ENCODE measurements around the gene KISS1R.

Gene KISS1R

DNA sequence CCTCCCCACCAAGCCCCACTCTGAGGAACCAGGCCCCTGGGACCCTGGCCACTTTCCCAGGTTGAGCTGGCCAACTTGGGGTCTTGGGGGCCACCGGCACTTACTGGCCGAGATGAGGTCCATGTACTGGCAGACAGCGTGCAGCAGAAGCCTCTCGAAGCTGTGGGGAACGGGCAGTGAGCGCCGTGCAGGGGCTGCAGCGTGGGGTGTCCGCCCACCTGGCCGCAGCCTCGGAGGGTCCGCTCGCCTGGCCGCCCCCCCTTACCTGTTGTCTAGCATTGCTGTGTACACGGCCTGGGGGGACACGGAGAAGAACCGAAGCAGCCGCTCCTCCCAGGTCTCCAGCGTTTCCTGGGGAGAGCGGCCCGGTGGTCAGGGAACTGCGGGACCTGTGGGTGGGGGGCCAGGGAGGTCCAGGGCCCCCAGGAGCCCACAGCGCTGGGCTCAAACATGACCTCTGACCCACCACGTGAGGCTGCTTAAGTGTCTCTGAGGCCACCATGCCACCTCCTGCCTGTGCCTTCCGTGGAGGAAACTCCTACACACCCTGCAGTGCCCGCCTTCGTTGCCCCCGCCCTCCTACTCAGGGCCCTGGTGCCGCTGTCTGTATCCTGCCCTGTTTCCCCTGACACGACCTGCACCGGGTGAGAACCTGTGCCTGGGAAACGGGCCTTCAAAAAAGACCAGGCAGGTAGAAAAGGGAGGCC, 17.6 kb upstream of the KISS1R start:
- DNase-seq (ENCODE audit: low spot score): no peak

DNA sequence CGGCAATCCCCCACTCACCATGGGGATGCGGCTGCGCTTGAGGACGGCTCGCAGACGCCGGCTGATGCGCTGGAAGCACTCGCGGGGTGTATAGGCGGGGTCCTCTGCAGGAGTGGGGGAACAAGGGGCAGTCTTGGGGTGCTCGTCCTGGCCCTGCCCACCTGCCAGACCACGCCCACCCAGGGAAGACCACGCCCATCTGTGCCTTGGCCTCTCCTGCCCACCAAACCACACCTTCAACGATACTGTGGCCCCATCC, 17.2 kb upstream of the KISS1R start:
- DNase-seq (ENCODE audit: low spot score): no peak

DNA sequence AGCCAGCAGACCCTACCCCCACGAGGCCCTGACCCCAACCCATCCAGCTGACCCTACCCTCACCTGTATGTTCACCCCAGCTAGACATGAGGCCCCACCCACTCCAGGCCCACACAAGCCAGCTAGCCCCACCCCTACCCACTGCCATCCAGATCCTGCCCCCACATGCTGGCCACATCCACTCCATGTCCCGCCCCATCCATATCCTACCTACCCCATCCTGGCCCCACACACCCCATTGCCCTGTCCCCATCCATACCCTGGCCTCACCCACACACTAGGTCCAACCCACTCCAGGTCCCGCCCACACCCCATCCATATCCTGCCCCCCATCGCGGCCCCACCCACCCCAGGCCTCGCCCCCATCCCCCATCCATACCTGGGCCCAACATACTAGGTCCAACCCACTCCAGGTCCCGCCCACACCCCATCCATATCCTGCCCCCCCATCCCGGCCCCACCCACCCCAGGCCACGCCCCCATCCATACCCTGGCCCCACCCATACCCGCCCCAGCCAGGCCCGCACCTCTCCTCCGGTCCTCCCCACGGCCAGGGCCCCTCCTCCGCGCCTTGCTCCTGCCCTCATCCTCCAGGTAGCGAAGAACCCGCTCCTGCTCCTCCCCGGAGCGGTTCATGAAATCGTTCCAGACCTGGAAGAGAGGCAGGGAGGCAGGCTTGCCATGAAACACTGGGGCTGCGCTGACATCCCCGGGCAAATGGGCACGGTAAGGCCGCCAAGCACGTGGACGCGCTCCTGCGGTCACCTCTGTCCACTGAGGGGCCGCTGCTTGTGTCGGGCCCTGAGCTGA, 16.6 kb upstream of the KISS1R start:
- DNase-seq (ENCODE audit: low spot score): no peak

DNA sequence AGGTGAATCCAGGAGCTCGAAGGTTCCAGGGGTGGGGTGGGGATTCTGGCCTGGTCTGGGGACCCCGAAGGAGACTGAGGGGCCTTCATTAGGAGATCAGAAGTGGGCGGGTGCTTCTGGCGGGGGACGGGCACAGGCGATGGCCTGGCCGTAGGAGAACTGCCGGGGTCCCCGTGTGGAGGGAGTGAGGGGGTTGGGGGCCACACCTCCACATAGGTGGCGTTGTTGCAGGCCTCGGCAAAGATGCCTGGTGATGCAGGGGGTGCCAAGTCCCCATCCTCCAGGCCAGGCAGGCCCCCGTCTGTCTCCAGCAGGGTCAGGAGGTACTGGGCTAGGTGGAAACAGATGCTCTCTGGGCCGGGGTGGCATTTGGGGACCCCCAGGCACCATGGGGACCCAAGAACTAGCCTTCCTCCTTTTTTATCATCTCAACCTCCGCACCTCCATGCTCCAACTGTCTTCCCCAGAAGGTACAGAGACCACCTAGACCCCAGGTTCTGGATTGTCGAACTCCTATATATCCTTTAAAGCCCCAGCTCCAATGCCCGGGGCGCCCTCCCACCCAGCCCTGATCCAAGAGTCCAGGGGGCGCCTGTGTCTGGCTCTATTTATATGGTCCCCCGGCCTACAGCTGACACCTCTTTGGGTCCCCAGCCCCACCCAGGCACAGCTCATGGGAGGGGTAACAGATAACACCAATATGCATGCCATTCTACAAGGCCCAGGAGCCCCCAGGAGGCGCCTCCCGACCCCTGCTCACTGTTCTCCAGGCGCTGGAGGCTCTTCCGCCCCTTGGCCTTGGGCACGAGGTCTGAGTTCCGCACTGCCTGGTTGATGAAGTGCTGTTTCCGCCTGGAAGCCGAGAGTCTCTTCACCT, 15.7 kb upstream of the KISS1R start:
- DNase-seq (ENCODE audit: low spot score): no peak

DNA sequence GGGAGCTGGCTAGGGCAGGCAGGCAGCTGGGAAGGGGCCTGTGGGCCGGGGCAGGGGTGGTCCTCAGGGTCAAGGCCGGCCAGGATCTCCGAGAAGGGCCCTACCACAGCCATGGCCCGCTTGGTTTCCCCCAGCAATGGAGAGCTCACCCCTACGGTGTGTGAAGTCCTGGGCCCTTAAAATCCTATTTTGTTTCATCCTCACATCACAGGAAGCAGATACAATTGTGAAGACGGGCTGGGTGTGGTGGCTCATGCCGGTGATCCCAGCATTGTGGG, 15.1 kb upstream of the KISS1R start:
- DNase-seq (ENCODE audit: low spot score): no peak

DNA sequence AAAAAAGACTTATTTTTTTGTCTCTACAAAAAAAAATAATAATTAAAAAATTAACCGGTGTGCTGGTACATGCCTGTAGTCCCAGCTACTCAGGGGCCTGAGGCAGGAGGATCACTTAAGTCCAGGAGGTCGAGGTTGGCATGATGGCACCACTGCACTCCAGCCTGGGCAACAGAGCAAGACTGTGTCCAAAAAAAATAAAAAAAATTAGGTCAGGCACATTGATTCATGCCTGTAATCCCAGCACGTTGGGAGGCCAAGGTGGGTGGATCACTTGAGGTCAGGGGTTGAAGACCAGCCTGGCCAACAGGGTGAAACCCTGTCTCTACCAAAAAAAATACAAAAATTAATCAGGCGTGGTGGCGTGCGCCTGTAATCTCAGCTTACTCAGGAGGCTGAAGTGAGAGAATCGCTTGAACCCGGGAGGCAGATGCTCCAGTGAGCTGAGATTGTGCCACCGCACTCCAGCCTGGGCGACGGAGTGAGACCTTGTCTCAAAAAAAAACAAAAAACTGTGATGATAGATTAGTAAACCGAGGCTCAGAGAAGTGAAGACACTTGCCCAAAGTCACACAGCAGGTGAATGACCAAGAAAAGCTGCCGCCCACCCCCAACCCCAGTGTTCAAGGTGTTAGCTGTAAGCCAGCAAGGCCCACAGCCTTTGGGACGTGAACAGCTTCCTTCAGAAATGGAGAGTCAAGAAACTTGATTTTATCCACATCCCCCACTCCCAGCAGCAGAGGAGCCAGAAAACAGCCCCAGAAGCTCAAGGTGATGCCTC, 14.5 kb upstream of the KISS1R start:
- DNase-seq (ENCODE audit: low spot score): no peak

DNA sequence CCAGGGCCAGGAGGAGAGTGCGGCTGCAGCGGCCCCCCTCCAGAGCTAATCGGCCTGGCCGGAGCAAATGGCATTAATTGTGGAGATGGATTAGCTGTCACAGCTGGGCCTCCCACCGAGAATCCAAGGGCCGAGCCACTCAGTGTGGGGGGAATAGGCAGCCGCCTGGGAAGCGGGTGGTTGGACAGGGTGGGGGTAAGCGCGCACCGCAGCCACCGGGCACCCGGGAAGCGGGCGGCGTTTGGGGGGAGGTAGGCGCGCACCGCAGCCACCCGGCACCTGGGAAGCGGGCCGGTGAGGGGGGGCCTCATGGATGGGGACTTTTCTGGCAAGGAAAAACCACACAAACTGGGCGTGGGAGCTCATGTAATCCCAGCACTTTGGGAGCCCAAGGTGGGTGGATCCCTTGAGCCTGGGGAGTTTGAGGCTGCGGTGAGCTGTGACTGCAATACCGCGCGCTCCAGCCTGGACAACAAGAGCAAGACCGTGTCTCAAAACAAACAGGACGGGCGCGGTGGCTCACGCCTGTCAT, 13.8 kb upstream of the KISS1R start:
- DNase-seq (ENCODE audit: low spot score): no peak

DNA sequence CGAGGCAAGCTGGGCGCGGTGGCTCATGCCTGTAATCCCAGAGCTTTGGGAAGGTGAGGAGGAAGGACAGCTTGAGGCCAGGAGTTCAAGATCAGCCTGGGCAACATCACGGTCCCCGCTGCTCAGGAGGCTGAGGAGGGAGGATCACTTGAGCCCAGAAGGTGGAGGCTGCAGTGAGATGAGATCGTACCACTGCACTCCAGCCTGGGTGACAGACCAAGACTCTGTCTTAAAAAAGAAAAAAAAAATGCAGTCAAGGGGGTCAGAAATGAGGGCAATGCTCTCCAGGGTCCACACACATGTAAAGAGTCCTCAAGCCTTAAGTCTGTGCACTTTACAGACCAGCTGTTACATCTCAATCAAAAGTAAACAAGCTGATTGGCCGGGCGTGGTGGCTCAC, 12.6 kb upstream of the KISS1R start:
- DNase-seq (ENCODE audit: low spot score): no peak

DNA sequence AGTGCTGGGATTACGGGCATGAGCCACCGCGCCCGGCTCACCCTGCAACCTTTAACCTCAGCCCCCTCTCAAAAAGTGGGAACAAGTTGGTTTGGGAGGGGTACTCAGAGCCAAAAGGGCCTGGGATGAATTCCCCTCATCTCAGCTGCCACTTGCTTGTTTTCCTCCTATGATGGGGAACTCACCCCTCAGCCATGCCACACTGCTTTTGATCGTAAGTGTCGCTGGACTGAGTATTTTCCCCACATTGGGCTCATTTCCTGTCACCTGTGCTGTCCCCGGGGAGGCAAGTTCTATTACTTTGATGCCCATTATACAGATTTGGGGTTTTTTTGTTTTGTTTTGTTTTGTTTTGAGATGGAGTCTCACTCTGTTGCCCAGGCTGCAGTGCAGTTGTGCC, 10.7 kb upstream of the KISS1R start:
- DNase-seq (ENCODE audit: low spot score): no peak

DNA sequence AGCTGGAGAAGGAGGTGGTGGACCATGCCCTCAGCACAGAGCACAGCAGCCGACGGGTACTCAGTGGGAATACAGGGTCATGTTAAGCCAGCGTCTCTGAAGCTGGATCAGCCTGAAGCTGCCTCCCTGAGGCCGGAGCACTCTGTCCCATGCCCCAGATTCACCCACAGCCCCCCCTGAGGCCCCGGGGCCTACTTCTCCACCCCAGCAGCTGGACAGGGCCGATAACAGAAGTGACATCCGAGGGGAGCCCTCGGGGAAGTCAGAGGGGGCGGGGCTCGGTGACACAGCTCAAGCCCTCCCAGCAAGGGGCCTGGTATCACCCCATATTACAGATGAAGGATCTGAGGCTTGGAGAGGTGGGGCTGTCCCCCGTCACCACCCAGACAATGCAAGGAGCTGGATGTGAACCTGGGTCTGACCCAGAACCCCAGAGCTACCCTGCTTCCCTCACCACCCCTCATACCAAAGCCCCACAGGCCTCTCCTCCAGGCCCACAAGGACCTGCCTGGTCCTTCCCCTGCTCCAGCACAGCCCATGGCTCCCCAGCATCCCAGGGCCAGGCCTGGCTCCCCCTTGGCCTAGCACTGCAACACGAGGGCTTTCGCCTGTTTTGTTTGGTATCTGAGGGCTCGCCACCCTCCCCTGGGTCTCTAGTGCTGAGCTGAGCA, 9.8 kb upstream of the KISS1R start:
- DNase-seq (ENCODE audit: low spot score): no peak

DNA sequence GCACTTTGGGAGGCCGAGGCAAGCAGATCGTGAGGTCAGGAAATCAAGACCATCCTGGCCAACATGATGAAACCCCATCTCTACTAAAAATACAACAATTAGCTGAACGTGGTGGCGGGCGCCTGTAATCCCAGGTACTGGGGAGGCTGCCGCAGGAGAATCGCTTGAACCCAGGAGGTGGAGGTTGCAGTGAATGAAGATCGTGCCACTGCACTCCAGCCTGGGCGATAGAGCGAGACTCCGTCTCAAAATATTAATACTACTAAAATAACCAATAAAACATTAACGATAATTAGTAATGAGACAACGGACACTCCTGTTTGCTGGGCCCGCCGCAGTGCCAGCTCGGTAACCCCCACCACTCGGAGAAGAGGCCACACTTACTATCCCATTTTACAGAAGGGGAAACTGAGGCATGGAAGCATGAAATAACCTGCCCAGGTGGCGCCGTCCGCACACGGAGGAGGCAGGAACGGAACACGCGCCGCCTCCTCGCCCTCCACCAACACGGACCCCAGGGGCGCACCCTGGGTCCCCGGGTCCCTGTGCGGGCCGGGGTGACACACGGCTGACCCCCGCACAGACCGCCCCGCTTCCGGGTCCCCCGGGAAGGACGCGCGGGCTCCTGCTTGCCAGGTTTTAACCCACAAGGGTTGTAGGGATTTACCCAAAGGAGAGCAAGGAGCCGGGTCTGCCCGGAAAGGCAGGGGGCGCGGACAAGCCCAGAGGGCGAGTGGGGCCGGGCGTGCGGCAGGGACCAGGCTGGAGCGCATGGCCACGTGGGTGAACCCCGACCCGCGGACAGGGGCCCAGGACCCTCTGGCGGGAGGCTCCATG, 5.7 kb upstream of the KISS1R start:
- DNase-seq (ENCODE audit: low spot score): no peak

DNA sequence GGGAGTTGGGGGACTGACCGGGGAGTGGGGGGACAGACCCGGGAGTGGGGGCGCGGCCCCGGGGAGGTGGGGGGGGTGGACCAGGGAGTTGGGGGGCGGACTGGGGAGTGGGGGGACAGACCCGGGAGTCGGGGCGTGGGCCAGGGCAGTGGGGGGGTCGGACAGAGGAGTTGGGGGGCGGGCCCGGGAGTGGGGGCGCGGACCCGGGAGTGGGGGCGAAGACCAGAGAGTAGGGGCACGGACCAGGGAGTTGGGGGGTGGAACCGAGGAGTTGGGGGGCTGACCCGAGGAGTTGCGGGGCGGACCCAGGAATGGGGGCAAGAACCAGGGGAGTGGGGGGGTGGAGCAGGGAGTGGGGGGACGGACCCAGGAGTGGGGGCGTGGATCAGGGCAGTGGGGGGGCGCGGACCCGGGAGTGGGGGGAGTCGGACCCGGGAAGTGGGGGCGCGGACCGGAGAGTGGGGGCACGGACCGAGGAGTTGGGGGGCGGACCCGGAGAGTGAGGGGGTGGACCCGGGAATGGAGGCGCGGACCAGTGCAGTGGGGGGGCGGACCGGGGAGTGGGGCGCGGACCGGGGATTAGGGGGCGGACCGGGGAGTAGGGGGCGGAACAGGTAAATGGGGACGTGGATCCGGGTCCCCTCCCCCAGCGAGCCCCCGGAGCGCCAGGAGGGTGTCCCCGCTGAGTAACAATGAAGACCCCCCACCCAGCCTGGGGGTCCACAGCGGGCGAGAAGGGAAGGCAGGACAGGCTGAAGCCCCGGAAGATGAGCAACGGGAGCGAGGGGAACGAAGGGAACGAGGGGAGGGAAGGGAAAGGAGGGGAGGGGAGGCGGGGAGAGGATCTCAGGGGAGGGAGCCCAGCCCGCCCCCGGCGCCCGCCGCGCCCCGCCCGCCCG, 4.7 kb upstream of the KISS1R start:
- peak; percentile 60 for DNase-seq (ENCODE audit: low spot score)

DNA sequence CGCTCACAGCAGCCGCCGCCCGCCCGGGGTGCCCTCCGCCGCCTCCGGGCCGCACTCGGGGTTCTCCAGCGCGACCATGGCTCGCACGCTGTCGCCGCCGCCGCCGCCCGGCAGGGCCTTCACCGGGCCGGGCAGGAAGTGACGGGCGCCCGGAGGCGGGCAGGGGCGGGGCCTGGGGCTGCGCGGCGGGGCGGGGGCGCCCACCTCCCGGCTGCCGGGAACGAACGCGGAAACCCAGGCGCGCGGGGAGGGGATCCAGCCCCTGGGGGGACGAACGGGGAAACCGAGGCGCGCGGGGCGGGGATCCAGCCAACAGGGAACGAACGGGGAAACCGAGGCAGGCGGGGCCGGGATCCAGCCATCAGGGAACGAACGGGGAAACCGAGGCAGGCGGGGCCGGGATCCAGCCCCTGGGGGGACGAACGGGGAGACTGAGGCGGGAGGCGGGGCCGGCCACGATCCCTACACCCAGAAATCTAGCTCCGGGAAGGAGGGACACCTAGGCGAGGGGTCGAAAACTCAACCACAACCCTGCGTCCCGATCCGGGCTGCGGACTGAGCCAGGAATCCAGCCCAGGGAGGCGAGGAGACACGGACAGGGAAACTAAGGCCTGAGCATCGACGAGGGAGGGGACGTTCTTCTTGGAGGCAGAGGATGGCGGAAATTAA, 3.9 kb upstream of the KISS1R start, which contains the start of gene R3HDM4:
Gene R3HDM4 (minus strand): TSS at position 140 of the 669 bp plus-strand sequence. CDS start 62 bp downstream, at position 78.
- DNase-seq (ENCODE audit: low spot score): peak; percentile 78

DNA sequence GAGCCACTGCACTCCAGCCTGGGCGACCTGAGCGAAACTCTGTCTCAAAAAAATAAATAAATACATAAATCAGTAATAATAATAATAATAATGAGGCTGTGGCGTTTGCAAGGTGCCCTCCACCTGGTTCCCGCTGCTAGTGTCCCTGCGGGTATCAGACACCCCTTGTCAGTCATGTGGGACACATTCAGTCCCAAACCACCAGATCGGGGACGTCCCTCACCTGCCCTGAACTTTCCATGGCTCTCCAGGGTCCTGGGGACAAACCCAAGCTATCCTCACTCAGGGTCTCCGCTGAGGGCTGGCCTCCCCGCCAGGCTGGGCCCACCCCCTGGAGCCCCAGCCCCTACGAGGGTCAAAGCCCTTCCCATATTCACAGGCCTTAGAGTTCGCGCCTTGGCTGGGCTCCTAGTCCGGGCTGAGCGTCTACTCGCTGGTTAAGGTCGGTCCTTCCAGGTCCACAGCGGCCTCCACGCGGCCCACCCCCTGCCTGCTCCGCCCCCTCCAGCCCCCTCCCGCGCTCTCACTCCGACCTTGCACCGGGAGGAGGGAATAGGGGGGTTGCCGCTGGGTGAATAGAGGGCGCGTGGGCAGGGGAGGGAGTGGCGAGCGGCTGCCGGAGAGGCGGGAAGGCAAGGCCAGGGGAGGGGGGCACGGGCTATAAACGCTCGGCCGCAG, 349 bp upstream of the KISS1R start:
- DNase-seq (ENCODE audit: low spot score): peak; percentile 56

DNA sequence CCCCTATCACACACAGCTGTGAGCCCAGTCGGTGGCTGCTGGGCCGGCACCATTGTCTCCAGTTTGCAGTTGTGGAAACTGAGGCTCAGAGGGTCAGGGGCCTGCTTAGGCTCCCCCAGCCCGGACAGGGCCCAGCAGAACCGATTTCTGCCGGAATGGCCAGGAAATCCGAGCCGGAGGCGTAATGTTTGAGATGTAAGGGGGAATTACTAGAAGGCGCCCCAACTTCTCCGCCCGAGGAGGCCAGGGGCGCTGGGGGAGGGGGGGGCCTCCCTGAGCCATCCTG, 962 bp downstream of the KISS1R start:
- no peak for DNase-seq (ENCODE audit: low spot score)

DNA sequence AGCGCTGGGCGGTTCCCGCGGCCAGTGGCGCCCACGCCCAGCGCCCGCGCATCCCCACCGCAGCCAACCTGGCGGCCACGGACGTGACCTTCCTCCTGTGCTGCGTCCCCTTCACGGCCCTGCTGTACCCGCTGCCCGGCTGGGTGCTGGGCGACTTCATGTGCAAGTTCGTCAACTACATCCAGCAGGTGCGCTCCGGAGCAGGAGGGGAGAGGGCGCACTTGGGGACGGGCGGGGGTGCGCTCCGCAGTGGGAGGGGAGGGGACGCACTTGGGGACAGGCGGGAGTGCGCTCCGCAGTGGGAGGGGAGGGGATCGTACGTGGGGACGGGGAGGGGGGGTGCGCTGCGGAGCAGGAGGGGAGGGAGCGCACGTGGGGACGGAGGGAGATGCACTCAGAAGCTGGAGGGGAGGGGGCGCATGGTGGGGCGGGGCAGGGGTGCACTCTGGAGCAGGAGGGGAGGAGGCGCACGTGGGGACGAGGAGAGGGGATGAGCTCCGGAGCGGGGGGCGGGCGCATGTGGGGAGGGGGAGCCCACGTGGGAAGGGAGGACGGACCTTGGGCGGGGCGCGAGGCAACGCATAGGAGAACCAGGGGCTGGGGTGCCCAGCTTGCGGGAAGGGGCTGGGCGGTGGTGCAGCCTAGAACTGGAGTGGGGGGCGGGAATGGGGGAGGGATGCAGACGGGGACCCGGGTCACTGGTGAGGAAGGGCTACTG, 1.5 kb downstream of the KISS1R start:
- no peak for DNase-seq (ENCODE audit: low spot score)

DNA sequence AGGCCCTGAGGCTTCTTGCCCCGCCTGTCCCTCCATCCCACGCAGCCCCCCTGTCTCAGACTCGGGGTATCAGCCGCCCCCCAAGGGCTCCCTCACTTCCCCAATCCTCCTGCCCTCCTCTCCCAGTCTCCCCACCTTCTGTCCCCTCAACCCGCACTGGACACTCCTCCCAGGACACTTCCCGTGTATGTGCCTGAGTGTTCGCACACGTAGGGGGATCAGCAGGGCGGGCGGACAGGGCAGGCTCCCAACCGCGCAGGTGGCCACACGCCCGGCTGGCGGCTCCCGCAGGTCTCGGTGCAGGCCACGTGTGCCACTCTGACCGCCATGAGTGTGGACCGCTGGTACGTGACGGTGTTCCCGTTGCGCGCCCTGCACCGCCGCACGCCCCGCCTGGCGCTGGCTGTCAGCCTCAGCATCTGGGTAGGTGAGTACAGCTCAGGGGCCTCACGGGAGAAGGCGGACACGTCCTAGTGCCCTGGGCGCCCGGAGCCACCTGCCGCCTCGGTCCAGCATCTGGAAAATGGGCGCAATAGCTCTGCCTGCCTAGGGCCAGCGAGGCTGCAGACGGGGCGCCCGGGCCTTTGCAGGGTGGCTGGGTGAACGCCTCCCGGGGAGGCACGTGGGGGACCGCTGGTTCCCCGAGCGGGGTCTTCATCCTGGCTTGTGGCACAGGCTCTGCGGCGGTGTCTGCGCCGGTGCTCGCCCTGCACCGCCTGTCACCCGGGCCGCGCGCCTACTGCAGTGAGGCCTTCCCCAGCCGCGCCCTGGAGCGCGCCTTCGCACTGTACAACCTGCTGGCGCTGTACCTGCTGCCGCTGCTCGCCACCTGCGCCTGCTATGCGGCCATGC, 2.3 kb downstream of the KISS1R start:
- DNase-seq (ENCODE audit: low spot score): no peak
